Suprapubic skin (tissue), 3 donors: ENCODE data around the gene PIM2.

Source experiments
- CTCF ChIP-seq, 2 donors: fragments of 200-600 bp in 1 of 2; fragments of 450-650 bp in 1 of 2; sonication (generic) in 1 of 2; IDR thresholded peaks; one replicate each; pipeline ENCODE4 v1.5.1; 2016 to 2019; ENCODE audit warnings: antibody characterized with exemption in 2 of 2, mild to moderate bottlenecking in 1 of 2, moderate library complexity in 1 of 2
- POLR2AphosphoS5 ChIP-seq, 3 donors: sonication (generic); formaldehyde crosslinking; IDR thresholded peaks; one replicate each; pipeline ENCODE4 v1.6.1; 2017; ENCODE audit warnings: antibody characterized with exemption in 3 of 3

- TF ChIP-seq CTCF (IDR thresholded peaks at IDR 0.05) (no peak), POLR2AphosphoS5 (IDR thresholded peaks at IDR 0.05) (no peak)
Observed at GRCh38 chrX:48913605-48914366, 5.0 kb downstream of the PIM2 start.
